ENCODE measurements around the gene MYO7B. TPM values are rescaled to one million over a fixed set of nuclear protein-coding genes. Genes with fewer than 3 reads are reported as not detected.

The MYO7B gene
- total RNA-seq, 1 donor = under 0.01 TPM

DNA sequence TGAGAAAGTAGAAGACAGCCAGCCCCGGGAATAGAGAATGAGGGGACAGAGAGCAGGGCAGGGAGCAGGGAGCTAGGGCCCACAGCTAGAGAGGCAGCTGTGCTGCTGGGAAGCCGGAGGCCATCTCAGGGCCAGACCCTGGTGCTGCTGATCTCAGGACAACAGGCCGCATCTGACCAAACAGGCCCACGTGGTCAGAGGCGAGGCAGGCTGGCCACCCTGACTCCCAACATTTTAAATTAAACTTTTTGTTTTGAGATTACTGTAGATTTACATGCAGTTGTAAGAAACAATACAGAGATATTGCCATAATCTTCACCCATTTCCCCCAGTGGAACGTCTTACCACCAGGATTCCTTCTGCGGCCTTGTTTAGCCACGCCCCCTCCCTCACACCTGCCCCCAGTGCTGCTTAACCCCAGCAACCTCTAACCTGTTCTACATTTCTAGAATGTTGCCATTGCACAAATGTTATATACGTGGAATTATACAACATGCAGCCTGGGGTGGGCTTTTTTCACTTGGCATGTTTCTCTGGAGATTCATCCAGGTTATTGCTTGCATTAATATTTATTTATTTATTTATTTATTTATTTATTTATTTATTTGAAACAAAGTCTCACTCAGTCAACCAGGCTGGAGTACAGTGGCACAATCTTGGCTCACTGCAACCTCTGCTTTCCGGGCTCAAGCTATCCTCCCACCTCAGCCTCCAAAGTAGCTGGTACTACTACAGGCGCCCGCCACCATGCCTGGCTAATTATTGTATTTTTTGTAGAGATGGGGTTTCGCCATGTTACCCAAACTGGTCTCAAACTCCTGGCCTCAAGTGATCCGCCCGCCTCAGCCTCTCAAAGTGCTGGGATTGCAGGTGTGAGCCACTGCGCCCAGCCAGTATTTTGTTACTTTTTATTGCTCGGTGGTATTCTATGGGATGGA lies 61.8 kb downstream of the MYO7B start:
- H3K27me3 ChIP-seq (ENCODE audit: insufficient read depth, low read length) = no peaks in the 10 kb centered on the region
- no peak overlapping the region for H3K4me2 ChIP-seq (ENCODE audit: insufficient read depth, low read length)
- H3K27ac ChIP-seq (ENCODE audit: low read depth, low read length) = peak overlapping the region; percentile 72
- no peak for DNase-seq (ENCODE audit: insufficient read length, low spot score, missing footprints)
- H3K4me1 ChIP-seq (ENCODE audit: insufficient read depth, low read length) = peaks cover 7% of the 10 kb centered on the region
- H3K9me3 ChIP-seq (ENCODE audit: low read depth, low read length) = peaks cover under 1% of the 10 kb centered on the region
- H3K79me2 ChIP-seq (ENCODE audit: insufficient read depth, low read length) = no peaks in the 10 kb centered on the region
- TF ChIP-seq, protein P1, sequence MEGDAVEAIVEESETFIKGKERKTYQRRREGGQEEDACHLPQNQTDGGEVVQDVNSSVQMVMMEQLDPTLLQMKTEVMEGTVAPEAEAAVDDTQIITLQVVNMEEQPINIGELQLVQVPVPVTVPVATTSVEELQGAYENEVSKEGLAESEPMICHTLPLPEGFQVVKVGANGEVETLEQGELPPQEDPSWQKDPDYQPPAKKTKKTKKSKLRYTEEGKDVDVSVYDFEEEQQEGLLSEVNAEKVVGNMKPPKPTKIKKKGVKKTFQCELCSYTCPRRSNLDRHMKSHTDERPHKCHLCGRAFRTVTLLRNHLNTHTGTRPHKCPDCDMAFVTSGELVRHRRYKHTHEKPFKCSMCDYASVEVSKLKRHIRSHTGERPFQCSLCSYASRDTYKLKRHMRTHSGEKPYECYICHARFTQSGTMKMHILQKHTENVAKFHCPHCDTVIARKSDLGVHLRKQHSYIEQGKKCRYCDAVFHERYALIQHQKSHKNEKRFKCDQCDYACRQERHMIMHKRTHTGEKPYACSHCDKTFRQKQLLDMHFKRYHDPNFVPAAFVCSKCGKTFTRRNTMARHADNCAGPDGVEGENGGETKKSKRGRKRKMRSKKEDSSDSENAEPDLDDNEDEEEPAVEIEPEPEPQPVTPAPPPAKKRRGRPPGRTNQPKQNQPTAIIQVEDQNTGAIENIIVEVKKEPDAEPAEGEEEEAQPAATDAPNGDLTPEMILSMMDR (IDR thresholded peaks at IDR 0.05; ENCODE audit: extremely low read depth, low read depth, low read length) = no peak
- H3K36me3 ChIP-seq (ENCODE audit: insufficient read depth, low read length) = no peaks in the 10 kb centered on the region
- no peaks in the 10 kb centered on the region for H4K20me1 ChIP-seq (ENCODE audit: insufficient read depth, low read length)
- no peak overlapping the region for H3K4me3 ChIP-seq (ENCODE audit: insufficient read depth, low read length)
- H2AFZ ChIP-seq (ENCODE audit: low read length) = no peak overlapping the region

DNA sequence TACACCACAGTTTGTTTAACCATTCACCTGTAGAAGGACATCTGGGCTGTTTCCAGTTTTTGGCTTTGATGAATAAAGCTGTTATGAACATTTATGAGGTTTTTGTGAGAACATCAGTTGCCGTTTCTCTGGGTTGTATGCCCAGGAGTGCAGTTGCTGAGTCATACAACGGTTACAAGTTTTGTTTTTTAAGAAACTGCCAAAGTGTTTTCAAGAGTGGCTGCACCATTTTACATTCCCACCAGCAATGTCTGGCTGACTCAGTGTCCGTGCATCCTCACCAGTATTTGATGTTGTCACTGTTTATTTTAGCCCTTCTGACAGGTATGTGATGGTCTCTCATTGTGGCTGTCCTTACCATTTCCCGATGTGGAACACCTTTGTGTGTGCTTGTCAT lies 62.5 kb downstream of the MYO7B start:
- Histone ChIP-seq H3K79me2 (ENCODE audit: insufficient read depth, low read length) (no peaks in the 10 kb centered on the region), H3K4me1 (ENCODE audit: insufficient read depth, low read length) (peaks cover 7% of the 10 kb centered on the region), H3K27ac (ENCODE audit: low read depth, low read length) (peak overlapping the region; percentile 72), H3K27me3 (ENCODE audit: insufficient read depth, low read length) (no peaks in the 10 kb centered on the region), H3K4me3 (ENCODE audit: insufficient read depth, low read length) (no peak overlapping the region), H3K36me3 (ENCODE audit: insufficient read depth, low read length) (no peaks in the 10 kb centered on the region), H3K4me2 (ENCODE audit: insufficient read depth, low read length) (no peak overlapping the region), H2AFZ (ENCODE audit: low read length) (peak overlapping the region; percentile 32), H4K20me1 (ENCODE audit: insufficient read depth, low read length) (no peaks in the 10 kb centered on the region), H3K9me3 (ENCODE audit: low read depth, low read length) (peaks cover 3% of the 10 kb centered on the region)
- DNase-seq (ENCODE audit: insufficient read length, low spot score, missing footprints) = peak; percentile 85
- TF ChIP-seq, protein P1 (IDR thresholded peaks at IDR 0.05; ENCODE audit: extremely low read depth, low read depth, low read length) = no peak

DNA sequence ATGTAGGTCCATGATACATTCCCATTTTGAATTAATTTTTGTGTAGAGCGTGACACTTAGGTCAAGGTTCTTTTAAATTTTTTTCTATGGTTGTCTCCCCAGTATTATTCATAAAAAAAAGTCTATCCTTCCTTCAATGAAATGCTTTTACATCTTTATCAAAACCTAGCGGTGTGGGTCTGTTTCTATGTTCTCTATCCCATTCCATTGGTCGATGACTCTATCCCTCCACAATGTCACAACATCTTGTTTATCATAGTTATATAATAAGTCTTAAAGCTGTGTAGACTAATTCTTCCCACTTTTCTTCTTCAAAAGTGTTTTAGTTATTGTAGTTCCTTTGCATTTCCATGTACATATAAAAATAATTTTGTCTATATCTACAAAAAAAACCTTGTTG lies 63.2 kb downstream of the MYO7B start:
- H3K9me3 ChIP-seq (ENCODE audit: low read depth, low read length) = peaks cover 5% of the 10 kb centered on the region
- peak; percentile 25 for DNase-seq (ENCODE audit: insufficient read length, low spot score, missing footprints)
- H4K20me1 ChIP-seq (ENCODE audit: insufficient read depth, low read length) = no peaks in the 10 kb centered on the region
- peak overlapping the region; percentile 35 for H3K4me2 ChIP-seq (ENCODE audit: insufficient read depth, low read length)
- H3K36me3 ChIP-seq (ENCODE audit: insufficient read depth, low read length) = no peaks in the 10 kb centered on the region
- H3K79me2 ChIP-seq (ENCODE audit: insufficient read depth, low read length) = no peaks in the 10 kb centered on the region
- H3K4me3 ChIP-seq (ENCODE audit: insufficient read depth, low read length) = no peak overlapping the region
- H3K27ac ChIP-seq (ENCODE audit: low read depth, low read length) = peak overlapping the region; percentile 72
- no peak overlapping the region for H2AFZ ChIP-seq (ENCODE audit: low read length)
- peaks cover 7% of the 10 kb centered on the region for H3K4me1 ChIP-seq (ENCODE audit: insufficient read depth, low read length)
- TF ChIP-seq, protein P1 (IDR thresholded peaks at IDR 0.05; ENCODE audit: extremely low read depth, low read depth, low read length) = no peak
- no peaks in the 10 kb centered on the region for H3K27me3 ChIP-seq (ENCODE audit: insufficient read depth, low read length)

DNA sequence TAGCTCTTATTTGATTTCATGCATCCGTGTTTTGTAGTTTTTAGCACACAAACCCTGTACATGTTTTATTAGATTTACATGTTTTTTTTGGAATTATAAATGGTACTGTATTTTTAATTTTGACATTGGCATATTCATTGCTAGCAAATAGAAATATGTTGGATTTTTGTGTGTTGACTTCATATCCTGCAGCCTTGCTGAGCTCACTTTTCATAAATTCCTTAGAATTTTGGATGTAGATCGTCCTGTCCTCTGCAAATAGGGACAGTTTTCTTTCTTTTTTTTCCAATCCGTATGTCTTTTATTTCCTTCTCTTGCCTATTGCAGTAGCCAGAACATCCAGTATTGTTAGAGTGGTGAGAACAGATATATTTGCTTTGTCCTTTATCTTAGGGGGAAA lies 63.7 kb downstream of the MYO7B start:
- H3K4me3 ChIP-seq (ENCODE audit: insufficient read depth, low read length) = no peak overlapping the region
- H4K20me1 ChIP-seq (ENCODE audit: insufficient read depth, low read length) = no peaks in the 10 kb centered on the region
- peak overlapping the region; percentile 21 for H2AFZ ChIP-seq (ENCODE audit: low read length)
- no peaks in the 10 kb centered on the region for H3K79me2 ChIP-seq (ENCODE audit: insufficient read depth, low read length)
- H3K4me2 ChIP-seq (ENCODE audit: insufficient read depth, low read length) = peak overlapping the region; percentile 35
- peaks cover 7% of the 10 kb centered on the region for H3K4me1 ChIP-seq (ENCODE audit: insufficient read depth, low read length)
- peak; percentile 76 for DNase-seq (ENCODE audit: insufficient read length, low spot score, missing footprints)
- peaks cover 5% of the 10 kb centered on the region for H3K9me3 ChIP-seq (ENCODE audit: low read depth, low read length)
- TF ChIP-seq, protein P1 (IDR thresholded peaks at IDR 0.05; ENCODE audit: extremely low read depth, low read depth, low read length) = no peak
- H3K27ac ChIP-seq (ENCODE audit: low read depth, low read length) = peak overlapping the region; percentile 72
- no peaks in the 10 kb centered on the region for H3K27me3 ChIP-seq (ENCODE audit: insufficient read depth, low read length)
- H3K36me3 ChIP-seq (ENCODE audit: insufficient read depth, low read length) = no peaks in the 10 kb centered on the region
